Activated CD8-positive, alpha-beta memory T cell treated with anti-CD3 and anti-CD28 coated beads for 48 hours (primary cell): ENCODE data around the gene COL23A1.
"Not testable (repeated sequence)": the region's sequence is repeated elsewhere in the genome, so short reads cannot be mapped to it uniquely, and the experiment has no call there.

ENCODE experiments used
- DNase-seq, 3 experiments: peaks; one replicate each; pipeline ENCODE4 v3.0.0-alpha.2; 2020; ENCODE audit warnings: low read depth in 2 of 3, low spot score in 2 of 3

The COL23A1 gene

GRCh38 chr5:178312880-178313282, 277.3 kb downstream of the COL23A1 start:
- no peak for DNase-seq

DNA sequence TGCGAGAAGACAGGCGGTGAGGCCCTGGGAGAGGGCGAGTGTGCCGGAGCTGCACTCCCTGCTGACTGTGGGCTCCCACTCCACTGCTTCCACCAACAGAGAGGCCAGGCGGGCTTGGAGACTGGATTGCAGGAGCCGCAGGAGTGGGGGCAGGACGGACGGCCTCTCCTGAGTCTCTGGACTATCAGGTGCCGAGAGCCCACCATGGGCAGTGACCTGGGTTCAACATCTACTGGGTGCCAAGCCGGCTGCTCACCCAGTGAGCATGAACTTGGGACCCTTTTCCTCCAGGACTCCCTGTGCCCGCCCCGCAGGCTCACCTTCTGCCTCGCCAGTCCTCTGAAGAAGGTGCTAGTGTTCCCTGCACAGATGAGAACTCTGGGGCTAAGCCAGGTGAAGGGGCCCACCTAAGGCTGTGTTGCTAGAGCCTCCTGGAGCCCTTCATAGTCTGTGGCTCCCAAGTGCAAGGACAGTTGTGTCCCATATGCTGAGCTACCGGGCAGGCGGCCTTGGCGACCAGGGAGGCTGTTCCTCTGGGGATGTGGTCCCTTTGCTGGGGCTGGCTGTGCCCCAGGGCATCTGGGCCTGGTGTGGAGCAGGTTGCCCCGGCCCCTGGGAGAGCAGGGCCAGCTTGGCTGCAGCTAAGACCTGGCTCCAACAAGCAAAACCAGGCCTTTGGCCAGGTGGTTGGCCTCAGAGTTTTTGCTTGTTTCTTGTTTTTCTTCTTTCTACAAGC, 279.9 kb downstream of the COL23A1 start:
- no peak for DNase-seq

DNA sequence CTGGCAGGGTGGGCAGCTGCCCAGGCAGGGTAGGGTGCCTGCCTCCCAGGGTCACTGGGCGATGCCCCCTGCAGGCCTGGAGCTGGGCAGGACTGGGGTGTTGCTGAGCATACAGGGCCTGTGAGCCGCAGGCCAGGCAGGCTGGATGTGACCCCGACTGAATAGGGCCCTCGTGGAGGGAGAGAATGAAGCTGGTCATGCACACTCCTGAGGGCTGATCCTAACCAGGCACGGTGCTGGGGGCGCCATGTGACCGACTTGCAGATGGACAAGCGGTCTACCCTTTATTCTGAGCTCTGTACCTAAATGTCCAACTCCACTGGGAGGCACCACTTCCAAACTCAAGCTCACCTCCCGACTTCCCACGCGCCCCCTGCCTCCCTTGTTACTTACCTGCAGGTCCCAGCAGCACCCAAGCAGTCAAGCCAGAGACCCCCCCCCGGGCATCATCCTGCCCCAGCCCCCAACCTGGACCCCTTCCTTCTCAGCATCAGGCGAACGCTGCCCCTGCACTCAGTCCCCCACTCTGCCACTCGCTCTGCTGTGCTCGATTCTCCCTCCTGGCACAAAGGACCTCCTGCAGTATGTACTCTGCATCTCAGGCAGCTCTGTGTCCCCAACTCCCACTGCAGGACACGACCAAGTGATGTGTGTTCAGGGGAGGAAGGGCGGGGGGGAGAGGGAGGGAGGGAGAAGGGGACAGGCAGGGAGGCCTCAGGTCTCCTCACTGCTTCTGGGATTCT, 280.8 kb downstream of the COL23A1 start:
- no peak for DNase-seq

DNA sequence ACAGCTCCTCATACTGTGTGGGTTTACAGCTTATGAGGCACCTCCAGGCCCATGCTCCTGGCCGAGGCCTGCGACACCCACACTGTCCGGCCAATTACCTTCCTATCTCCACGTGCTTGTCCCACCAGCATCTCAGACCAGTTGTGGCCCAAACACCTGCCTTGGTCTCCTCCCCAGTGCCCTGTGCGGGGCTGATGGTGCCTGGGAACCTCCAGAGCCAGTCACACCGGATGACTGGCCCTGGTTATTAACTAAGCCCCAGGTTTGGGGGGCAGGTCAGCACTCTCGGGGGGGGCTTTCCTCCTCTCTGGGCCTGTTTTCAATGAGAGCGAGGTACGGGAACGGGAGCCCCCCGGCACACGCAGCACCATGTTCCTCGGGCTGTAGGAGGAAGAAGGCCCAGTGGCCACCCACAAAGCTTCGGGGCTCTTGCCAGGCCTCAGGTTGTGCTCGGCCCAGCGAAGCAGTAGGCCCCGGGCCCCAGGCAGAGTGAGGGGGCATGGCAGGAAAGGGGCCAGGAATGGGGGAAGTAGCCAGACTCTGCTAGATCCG, 281.6 kb downstream of the COL23A1 start:
- no peak for DNase-seq

- DNase-seq = no peak
Measured at GRCh38 chr5:178307267-178308045, 282.7 kb downstream of the COL23A1 start.

DNA sequence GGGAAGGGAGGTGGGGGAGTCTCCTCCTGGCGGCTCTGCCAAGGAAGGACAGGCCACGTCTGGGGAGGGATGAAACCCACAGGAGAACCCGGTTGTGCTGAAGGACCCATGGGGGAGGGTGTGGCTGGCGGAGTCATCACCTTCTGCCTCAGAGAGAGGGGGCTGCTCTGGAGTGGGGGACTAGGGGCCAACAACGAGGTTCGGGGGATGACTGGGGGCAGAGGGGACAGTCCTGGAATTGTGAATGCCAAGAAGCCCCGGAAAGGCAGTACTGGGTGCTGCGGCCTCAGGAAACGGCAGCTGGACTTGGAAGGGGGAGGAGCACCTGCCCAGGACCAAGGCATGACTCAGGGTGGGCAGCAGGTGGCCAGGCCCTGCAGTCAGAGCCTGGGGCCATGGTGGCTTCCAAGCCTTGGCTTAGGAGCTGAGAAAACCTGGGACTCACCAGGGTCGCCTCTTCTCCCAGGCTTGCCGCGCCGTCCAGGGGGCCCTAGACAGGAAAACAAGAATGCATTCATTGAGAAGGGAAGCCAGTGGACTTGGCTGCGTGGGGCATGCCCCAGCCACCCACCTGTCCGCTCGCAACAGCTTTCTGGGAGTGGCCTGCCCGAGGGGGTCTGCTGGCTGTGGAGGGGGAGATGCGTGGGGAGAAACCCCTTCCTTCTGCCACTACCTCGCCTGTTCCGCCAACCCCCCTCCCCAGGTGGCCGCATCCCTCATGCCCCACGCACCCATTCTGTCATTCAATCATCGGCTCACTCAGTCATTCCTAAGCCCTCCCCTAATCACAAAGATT, 283.6 kb downstream of the COL23A1 start:
- no peak for DNase-seq

- DNase-seq = no peak
Measured at GRCh38 chr5:178305801-178306200, 284.4 kb downstream of the COL23A1 start.

DNA sequence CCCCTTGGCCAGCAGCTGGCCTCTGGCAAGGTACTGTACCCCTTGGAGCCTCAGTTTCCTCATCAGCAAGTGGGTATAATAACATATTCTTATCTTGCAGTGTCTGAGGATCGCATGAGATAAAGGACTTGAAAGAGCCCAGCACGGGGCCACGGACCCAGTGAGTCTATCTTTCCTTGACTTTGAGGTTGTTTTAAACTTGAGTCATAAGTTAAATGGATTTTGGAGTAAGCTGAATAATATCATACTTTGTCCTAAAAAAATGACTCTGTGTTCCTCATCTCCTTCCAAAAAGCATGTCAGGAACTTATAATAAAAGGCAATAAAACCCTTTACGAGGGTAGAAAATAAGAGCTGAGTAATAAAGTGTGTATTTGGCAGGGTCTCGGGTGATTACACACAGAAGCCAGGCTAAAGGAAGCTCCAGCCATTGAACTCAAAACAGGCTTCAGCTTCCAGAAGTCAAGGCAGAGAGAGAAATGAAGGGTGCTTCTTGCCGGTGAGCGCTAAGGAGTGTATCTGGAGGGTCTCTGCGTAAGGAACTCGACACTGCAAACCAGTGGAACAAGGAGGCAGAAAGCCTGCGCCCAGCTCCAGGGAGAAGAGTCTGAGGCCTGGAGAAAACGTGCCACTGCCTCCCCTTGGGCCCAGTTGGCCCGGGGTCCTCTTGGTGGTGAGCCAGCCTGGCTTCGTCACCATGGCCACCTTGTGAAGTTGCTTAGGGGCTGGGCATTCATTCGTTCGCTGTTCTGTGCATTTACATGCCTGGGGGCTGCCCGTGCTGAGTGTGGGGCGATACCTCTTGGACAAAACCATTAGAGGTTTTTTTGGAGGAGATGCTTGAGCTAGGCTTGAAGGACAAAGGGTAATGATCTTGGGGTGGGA, 285.2 kb downstream of the COL23A1 start:
- DNase-seq = no peak

DNA sequence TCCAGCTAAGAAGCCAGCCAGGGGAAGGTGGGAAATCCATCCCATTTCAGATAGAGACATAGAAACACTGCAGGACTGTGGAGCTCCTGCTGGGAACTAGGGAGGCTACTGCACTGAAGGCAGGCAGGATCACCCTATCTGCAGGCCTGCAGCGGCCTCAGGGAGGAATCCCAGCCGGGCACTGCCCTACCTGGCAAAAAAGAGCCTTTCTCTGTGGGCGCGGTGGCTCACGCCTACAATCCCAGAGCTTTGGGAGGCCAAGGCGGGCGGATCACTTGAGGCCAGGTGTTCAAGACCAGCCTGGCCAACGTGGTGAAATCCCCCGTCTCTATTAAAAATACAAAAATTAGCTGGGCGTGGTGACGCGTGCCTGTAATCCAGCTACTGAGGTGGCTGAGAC, 286.2 kb downstream of the COL23A1 start:
- DNase-seq = no peak

DNA sequence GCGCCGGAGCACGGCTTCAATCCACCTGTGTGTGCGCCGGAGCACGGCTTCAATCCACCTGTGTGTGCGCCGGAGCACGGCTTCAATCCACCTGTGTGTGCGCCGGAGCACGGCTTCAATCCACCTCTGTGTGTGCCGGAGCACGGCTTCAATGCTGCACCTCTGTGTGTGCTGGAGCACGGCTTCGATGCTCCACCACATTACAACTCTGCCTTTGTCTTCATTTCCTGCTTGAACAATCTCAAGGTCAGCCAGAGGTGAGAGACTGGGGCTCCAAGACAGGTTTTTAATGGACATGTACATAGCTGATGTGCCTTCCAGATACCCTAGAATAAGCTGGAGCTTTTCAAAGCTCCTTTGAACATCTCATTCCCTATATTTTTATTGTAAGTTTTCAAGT, 287.9 kb downstream of the COL23A1 start:
- not testable (repeated sequence) for DNase-seq

DNA sequence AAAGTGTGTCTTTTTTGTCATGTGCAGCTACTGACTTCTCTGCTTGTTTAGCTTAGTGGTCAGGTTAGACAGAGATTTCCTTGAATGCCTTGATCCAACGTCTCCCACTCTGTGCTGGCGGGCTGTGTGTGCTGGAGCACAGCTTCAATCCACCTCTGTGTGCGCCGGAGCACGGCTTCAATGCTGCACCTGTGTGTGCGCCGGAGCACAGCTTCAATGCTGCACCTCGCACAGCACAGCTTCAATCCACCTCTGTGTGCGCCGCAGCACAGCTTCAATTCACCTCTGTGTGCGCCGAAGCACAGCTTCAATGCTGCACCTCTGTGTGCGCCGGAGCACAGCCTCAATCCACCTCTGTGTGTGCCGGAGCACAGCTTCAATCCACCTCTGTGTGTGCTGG, 288.6 kb downstream of the COL23A1 start:
- DNase-seq = no peak

- DNase-seq = no peak
Measured at GRCh38 chr5:178298283-178298807, 291.8 kb downstream of the COL23A1 start.

GRCh38 chr5:178297751-178298150, 292.4 kb downstream of the COL23A1 start:
- no peak for DNase-seq

DNA sequence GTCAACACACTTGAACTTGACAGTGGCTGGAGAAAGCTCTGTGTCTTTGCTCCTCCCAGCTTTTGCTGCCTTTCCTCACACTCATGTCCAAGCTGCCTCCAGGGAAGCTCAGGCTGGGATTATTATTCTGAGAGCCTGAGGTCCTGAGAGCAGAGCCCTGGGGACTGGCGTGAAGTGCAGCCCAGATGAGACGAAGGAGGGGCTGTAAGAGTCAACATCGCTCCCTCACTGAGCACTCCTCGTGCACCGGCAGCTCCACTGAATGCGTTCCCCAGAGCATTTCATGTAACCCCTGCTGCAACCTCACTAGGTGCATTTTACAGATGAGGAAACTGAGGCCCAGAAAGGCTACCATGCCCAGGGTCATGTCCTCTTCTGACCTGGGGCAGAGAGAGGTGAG, 294.1 kb downstream of the COL23A1 start:
- DNase-seq = no peak

DNA sequence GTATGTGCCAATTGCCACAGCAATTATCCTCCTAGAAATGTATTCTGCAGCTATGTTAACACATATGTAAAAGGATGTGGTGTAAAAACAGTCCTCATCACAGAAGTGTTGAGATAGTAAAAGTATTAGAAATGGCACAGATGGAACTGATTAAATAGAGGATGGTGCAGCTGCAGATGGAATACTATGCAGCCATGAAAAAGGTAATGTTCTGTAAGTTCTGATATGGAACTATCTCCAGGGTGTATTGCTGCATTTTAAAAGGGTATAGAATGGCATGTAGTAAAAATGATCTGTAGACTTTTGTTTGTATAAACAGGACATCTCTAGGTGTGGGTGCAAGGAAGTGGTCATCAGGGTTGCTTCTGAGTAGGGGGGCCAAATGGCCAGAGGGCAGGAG, 294.6 kb downstream of the COL23A1 start:
- DNase-seq = no peak

GRCh38 chr5:178293815-178294214, 296.4 kb downstream of the COL23A1 start:
- no peak for DNase-seq

DNA sequence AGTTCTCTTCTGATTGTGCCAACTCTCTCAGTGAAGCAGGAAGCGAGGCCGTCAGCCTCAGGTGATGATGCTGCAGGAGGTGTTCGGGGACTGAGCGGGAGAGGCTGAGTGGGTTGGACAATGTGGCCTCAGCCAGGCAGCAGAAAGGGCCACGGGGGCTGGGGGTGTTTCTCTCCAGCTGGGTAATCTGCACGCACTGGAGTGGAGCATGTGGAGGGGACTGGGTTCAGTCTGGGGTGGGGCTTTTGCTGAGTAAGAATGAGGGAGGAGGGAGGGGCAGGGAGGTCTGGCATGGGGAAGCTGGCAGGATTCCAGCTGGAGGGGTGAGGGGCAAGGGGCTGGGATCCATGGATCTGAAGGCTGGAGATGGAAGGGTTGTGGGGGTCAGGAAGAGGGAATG, 296.8 kb downstream of the COL23A1 start:
- no peak for DNase-seq

DNA sequence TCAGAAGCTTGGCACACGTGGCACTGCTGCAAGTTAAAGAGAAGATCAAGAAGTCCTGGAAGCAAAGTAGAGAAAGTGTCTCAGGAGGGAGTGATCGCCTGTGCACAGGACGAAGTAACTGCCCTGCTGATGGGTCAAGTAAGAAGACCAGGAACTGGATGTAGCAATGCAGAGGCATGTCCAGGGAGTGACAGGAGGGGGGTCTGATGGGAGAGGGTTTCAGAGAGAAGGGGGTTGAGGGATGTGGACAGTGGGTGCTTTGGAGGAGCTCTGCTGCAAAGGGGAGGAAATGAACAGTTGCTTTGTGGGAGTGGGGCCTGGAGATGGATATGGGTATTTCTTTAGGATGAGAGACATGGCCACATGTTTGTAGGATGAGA, 297.4 kb downstream of the COL23A1 start:
- no peak for DNase-seq

- no peak for DNase-seq
Measured at GRCh38 chr5:178291969-178292825, 298.0 kb downstream of the COL23A1 start.
